HG02970 (cell line): ENCODE results near the gene AUH.

Experiments
- ATAC-seq: cut with Tn5 transposase; IDR thresholded peaks from one replicate; pipeline ENCODE4 v1.9.1; 2021; ENCODE audit warnings: mild to moderate bottlenecking, moderate library complexity, moderate number of reproducible peaks; ENCODE audit not compliant: unreplicated experiment, low FRiP score

AUH gene

DNA sequence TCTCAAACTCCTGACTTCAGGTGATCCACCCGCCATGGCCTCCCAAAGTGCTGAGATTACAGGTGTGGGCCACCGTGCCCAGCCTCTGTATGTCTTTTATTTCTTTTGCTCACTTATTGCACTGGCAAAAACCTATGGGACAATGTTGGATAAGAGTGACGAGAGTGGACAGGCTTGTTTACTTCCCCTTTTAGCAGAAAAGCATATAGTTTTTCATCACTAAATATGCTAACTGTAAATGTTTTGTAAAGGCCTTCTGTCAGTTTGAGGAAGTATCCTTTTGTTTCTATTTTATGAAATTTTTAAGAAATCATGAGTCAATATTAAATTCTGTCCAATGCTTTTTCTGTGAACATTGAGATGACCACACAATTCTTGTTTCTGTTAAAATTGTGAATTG lies 103.3 kb downstream of the AUH start:
- no peak for ATAC-seq

DNA sequence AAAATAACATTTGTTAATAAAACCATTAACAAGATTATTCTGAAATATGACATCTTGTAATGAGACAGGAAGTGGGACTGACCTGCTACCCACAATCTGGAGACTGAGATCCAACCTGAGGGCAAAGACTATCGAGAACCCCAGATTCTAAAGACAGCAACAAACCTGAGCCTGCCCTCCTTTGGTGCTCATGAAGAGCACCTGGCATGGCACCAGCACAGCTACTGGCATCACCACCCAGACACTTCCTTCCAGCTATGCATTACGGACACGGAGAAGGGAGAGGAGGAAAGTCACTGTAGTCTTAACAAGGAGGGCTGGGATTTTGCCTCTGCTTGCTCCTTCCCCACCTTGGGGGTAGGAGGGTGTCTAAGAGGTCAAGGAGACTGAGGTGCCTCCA lies 105.5 kb downstream of the AUH start:
- no peak for ATAC-seq

DNA sequence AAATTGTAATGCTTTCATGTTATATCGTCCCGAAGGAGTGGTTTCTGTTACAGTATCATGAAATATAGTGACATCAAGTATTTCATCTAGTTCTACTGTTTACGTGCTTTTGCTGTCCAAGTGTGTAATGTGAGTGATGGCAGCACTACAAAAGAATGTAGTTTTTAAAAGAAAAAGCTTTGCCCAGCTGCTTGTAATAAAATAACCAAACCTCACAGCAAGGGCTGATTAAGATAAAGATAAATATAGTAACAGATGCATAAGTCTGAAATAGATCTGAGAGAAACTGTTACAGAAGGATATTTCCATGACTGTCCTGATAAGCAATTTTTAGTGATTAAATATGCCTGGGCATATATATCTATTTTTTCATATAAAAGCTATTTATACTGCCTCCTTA lies 106.4 kb downstream of the AUH start:
- ATAC-seq, result no peak

DNA sequence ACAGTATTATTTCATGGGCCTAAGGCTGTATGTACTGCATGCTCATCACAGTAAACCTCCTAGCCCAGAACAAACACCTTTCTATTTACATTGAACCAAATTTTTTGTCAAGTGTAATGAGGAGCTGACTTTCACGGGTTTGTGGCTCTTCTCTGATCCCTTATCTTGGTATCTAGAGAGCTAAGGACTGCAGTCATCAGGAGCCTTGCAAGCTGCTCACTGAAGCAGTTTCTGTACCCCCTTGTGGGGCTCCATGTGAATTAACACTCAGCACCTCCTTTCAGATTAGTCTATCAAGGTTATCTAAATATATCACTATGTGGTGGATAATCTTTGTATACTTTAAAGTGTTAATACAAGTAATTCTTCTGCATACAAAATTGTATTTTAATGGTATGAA lies 108.2 kb downstream of the AUH start:
- ATAC-seq, result no peak

DNA sequence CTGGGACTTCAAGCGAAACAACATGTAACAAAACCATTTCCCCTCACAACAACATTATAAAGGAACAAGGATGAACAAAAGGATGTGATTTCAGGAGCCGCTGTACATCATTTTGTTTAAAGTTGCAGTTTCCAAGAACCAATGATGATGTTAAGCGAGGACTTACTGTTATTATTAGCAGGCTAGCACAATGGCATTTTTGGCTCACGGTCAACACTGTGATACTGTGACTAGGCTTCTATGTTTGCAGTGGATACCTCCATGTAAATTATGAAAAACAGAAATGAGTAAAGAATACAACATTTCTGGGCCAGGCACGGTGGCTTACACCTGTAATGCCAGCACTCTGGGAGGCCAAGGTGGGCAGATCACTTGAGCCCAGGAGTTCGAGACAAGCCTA lies 113.0 kb downstream of the AUH start:
- ATAC-seq, result no peak

DNA sequence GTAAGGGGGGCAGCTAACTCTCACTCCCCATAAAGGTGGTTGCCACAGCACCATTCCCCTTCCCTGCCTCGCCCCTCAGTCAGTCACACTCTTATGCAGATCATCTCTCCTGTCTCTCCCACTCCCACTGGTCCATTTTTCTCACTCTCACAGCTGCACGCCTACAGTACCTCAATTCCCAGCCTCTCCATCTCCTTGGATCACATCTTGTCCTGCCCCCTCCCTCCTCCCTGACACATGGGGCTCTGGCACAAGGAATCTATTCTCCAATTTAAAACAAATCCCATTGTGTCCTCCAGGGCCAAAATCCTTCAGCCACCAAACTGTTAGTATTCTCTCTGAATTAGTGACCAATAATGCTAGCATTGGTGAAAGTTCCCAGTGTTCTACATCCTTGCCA lies 114.4 kb downstream of the AUH start:
- no peak for ATAC-seq

DNA sequence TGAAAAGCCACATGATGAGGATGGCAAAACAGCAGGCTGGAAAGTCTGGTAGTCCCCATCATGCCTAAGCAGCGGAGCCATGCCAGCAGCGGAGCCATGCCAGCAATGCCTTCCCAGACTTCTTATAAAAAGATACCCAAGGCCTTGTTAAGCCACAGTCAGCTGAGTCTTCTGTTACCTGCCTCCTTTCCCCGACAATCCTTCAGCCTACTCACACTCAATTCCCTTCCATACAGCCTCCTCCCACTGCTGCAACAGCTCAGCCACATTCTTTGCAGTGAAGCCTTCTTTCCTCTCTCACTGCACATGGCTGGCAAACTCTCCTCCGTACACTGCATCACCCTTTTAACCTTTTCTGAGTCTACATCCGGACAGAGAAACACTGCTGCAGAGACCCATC lies 114.9 kb downstream of the AUH start:
- no peak for ATAC-seq

DNA sequence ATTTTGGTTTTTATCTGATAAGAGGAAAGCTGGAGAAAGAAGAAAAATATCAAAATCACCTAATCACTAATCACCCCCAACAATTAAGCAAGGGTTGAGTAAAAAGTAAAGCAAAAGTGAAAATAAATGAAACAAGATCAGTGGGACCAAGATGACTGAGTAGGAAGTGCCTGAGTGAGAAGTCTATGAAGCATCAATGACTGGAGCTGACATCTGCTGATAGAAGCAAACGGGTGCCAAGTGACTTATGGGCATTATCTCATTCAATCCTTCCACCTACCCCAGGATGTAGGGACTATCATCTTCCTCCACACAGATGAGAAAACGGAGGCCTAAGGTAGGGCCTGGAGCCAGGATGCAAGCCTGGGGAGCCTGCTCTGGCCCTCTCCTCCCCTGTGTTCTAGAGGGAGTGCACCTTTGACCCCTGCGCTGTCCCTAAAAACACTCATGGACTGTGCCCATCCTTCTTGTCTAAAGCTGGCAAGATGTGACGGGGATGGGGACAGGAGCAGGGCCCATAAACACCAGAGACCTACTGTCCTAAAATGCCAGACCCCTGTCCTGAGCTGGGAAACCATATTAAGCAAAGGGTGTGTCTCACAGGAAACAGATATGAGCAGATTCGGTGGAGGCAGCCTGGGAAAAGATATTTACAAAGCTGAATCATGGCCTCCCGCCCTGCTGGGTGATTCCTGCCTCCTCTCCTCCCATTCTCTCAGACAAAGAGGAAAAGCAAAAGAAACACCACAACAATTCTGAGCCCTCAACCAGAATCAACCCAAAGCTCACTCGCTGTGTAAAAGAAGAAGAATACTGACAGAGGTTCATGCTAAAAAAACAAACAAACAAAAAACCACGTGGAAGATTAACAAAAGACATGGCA lies 116.0 kb downstream of the AUH start:
- no peak for ATAC-seq

DNA sequence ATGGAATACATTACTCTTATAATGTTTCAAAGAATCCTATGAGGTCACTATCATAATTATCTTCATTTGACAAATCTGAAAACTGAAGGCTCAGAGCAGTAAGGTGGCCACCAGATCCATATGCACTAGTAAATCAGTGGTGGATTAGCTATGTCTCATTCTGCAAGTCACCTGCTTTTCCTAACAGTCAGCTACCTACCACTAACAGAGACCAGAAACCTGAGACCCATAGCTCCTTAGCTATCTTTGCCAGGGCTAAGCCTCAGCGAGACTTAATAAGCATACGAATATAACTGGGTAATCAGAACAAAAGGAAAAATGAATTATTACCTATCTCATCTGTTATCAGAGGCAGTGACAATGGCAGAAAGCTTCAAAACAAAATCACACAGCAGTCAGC lies 118.7 kb downstream of the AUH start:
- ATAC-seq, result no peak

DNA sequence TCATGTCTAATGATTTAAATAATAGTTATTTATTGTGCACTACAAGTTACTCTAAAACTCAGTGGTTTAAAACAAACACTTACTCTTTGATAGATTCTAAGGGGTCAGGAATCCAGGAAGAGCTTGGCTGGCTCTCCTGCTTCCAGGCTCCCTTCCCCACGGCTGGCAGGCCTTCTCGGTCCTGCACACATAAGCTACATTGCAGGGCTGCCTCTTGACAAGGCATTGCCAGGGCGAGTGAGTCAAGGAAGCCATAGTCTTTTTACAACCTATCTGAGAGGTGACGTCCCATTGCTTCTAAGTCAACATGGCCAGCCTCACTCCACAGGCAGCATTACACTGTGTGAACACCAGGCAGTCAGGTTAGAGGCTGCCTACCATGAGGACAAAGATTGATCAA lies 119.8 kb downstream of the AUH start:
- no peak for ATAC-seq

DNA sequence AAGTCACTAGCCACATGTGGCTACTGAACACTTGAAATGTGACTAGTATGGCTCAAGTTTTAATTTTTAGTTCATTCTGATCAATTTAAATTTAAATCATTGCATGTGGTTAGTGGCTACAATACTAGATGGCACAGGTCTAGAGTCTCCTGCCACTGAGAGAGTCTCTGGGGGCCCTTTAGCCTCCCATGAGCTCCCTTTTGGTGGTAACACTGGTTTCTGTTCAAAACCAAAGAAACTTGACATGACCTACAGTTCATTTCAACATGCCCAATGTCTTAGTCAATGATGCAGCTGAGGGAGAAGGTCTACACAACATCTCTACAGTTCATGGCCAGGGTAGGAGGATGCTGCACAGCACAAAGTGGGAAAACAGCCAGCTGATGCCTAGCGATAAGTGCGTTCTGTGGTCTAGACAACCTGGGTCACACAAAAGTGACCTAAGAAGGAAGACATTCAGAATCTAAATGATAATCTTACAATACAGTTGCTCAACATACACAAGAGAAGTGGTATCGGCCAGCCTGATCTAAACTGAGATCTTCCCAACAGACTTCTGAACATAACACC lies 121.0 kb downstream of the AUH start:
- no peak for ATAC-seq

DNA sequence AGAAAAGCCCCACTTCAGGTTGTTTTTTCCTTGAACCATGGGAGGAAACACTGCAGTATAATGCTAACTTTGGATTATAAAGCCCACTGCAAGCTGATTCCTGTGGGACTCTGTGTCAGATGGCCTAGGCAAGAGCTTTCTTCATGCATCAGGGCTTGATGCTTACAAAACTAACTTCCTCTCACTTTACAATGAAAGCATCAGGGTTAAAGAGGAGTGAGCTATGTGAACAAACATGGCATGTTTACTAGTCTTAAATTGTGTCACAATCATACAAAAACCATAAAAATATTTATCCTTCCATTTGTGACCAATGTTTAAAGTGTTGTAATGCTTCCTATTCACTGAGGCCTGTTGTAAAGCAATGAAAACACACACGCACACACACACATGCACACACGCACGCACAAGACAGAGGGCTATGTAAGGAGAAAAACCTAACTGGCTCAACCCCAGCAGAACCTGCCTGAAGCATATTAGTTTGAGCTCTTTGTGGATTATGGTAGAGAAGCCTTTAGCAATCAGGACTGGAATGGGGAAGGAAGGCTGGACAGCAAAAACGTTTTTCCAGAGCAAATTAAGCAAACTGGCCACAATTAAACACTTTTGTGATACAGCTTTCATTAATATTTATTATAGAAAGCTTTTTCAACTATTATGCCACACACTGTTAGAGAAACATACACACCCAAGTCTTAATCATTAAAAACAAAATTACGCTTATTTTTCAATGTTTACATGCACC lies 122.2 kb downstream of the AUH start:
- no peak for ATAC-seq

DNA sequence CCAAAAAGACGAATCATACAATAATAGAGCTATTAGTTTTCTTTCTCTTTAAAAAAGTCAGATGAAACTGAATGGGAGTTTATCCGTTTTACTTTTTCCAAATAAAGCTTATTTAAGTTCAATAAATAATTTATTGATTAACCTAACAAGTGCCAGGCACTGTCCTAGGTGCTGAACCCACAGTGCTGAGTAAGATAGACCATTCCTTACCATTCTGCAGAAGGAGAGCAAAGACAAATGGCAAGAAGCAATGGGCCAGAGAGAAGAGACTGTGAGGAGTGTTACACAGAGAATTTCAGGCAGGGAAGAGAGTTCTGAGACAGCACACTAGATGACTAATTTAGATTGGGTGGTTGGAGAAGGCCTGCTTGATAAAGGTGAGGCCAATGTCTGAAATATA lies 127.2 kb downstream of the AUH start:
- no peak for ATAC-seq

DNA sequence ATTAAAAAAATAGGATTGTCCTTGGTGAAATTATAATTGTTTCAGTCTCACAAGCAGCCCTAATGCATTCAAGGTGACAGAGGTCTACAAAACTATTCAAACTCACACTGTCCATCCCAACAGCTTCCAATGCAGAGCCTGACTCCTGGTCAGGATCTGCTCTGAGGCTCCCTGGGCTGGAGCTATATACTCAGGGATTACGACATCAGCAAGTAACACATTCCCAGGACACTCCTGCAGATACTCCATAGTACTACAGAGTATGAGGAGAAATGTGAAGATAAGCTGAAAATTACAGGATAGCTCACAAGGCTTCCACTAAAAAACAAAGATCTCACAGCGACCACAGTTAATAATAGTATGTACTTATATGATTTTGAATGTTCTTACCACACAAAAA lies 130.1 kb downstream of the AUH start:
- ATAC-seq, result no peak

DNA sequence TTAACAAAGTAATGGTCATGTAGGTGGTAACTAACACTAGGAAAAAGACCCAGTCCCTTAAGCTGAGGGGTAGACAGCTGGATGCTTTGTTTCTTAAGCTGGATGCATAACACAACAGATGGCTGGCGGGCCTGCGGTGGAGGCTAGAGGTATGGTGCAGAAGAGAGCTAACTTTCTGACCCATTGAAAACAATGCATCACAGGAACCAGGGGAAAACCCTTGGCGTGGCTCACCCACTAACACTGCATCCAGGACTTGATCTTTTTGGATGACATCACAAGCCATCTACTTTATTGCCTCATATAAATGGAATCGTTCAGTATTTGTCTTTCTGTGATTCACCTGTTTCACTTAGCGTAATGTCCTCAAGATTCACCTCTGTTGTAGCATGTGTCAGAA lies 138.7 kb downstream of the AUH start:
- no peak for ATAC-seq

DNA sequence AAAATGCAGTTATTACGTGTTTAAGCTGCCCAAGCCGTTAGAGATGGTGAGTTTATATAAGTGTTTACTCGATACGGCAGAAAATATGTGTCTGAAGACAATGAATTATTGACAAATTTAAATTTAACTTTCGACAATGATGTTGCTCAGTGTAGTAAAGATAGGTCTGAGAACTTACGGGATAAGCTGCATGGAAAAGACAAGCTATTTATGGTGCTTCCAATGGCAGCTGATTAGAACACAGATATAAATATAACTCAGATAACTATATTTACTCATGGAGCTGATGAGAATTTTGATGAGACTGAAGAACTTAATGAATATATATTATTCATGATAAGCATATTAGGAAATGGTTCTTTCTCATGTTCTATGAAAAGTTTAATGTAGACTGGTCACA lies 139.3 kb downstream of the AUH start:
- no peak for ATAC-seq

DNA sequence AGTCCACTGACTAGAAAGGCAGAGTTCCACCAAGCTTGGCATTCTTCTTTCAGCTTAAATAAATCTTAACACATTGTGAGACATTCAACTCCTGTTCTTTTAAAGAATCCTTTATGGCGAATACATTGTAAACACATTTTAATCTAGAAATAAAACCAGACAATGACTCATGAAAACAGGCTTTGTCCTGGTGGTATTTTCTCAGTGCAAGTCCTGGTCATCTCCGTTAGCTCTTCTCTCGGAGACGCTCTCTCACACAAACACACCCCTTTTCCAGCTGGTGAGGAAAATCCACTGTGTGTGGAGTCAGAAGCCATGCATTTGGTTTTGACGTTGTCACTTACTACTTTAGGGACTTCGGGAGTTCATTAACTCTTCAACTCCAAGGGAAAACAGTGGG lies 140.4 kb downstream of the AUH start:
- no peak for ATAC-seq

DNA sequence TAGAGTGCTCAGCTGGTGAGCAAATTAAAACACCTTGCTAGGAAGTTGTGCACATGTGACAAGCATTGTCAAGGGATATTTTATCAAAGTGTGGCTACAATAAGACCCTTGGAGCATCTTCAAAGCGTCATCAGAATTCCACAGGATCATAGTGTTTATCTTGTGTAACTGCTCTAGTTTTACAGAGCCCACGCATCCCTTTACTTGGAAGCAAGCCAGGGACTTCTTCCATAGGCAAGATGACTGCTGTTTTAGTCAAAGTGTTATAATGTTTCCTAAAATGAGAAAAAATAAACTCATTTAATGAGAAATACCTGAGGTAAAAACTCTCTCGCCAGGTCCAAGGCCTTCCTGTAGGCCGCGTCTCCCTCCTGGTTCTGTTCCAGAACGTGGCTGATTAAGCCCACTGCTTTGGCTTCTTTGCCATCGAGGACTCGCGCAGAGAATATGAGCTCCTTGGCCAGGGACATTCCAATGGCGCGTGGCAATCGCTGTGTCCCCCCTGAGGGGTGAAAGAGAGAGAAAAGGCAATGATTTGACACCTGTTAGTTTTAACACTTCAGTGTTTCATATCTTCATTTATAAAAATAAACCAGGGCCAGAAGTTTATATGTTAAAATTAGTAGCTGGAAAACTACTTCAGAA lies 141.1 kb downstream of the AUH start:
- no peak for ATAC-seq

DNA sequence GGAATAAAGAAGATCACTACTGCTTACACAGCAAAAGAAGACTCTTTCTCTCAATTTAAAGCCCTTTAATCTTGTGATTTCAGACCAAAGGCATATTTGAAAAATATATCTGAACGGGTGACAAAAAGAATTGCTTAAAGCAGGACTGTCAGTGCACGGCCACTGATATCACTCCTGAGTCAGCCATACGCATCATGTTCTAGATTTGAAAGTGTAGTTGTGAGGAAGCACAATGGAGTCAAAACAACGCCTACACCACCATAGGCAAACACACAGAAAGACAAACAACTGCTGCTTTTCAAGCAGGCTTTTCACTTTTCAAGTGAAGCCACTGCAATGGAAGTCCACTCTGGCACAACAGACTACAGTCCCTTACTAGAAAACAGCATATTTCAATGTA lies 141.7 kb downstream of the AUH start:
- ATAC-seq, result no peak

DNA sequence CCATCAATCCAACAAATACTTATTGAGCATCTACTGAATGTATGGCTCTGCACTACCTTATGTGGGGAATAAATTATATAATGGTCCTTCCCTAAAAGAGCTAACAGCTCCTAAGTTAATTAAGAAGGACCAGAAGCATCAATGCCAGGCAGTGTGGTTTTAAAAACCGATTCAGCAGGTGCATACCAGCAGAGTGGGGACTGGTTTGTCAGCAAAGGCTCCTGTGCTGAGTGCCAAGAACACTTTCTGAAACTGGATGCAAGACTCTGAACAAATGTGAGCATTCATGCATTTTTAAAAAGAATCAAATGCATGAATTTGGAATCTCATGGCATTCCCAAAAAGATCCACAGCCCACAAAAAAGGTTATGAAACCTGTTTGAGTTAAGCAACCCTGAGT lies 142.2 kb downstream of the AUH start:
- no peak for ATAC-seq

DNA sequence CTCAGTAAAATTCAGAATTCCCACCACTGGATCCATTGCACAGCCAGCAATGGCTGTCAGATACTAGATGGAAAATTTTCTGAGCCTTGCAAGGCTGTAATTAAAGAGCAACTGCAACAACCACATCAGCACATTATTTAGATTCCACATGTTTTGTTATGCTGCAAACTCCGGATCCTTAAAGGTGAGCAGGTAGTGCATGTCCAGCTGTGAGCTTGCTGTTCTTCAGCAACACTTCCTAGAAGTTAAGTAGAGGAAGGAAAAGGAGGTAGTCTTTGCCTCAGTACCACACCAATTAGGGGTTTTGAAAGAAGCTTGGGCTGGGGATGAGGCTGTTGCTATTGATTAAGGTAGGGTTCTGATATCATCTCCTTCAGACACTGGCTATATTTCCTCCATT lies 144.3 kb downstream of the AUH start:
- no peak for ATAC-seq
